GM18870 (cell line): Measurements from ENCODE around the gene SNAPC3.
A peak's percentile ranks its signal among the peaks of the same experiment; 100 is the strongest.

ENCODE experiments used
- ATAC-seq: cut with Tn5 transposase; IDR thresholded peaks from one replicate; pipeline ENCODE4 v1.9.1; 2021; ENCODE audit warnings: moderate library complexity; ENCODE audit not compliant: unreplicated experiment

SNAPC3 gene

DNA sequence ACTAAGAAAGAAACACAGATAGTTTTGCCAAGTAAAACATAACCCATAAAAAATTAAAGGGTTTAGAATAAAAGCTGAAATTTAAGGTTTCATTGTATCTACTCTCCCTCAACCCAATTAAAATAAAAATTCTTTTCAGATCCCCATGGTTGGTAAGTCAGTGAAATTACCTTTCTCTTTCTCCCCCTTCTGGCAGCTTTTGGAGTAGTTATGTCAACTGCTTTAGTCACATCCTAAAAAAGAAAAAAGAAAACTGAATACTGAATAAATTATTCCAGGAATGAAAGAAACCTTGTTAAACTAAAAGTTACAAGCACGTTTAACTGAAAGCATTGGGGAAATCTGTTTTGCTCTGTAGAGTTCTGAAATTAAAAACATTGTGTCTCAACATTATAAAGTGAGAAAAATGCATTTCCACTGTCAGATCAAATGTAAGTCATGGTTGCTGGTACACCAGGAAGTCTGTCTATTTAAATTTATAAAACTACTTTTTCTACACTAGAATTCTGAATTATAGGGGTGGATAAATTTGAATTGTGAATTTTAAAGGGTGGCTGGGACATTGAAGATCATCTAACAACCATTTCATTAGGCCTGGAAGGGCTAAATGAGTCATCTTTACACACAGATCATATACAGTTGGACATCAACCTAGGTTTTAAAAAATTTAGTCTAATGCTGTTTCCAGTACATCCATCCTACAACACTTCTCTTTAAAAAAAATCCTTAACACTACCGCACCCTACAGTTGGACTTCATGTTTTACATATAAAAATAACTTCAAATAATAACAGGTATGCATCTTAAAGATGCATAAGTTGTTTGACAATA is 63.4 kb downstream of the SNAPC3 start:
- ATAC-seq = no peak

GRCh38 chr9:15491950-15492349 is 69.3 kb downstream of the SNAPC3 start:
- no peak for ATAC-seq

DNA sequence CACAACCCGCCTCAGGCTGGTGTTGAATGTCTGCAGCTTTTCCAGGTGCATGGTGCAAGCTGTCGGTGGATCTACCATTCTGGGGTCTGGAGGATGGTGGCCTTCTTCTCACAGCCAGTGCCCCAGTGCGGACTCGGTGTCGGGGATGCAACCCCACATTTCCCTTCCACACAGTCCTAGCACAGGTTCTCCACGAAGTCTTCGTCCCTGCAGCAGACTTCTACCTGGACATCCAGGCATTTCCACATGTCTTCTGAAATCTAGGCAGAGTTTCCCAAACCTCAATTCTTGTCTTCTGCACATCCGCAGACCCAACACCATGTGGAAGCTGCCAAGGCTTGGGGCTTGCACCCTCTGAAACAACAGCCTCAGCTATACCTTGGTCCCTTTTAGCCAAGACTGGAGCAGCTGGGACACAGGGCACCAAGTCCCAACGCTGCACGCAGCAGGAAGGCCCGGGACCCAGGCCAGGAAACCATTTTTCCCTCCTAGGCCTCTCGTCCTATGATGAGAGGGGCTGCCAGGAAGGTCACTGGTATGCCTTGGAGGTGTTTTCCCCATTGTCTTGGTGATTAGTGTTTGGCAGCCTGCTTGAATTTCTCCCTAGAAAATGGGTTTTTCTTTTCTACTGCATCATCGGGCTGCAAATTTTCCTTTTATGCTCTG is 69.9 kb downstream of the SNAPC3 start:
- no peak for ATAC-seq

DNA sequence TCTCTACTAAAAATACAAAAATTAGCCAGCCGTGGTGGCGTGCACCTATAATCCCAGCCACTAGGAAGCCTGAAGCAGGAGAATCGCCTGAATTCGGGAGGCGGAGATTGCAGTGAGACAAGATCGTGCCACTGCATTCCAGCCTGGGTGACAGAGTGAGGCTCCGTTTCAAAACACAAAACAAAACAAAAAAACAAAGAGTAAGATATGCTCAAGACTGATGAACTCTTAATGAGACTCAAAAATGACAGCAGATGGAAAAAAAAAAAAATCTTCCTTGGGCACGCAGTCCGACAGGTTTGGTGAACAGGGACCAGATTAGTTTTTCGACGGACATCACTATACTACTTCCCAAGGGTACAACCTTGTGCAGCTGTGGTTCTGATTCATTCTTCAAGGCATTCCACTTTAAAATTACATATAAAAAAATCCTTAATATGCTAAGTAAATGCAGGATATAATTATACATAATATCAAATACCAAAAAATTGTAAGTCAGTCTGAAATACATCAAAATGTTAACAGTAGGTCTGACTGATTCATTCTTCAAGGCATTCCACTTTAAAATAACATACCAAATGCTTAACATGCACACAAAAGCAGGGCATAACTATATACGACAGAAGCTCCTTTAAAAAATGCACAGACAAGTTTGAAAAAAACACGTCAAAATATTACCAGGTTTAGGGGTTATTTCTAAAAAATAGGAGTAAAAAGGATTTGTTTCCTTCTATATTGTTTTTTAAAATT is 75.7 kb downstream of the SNAPC3 start:
- ATAC-seq = no peak

DNA sequence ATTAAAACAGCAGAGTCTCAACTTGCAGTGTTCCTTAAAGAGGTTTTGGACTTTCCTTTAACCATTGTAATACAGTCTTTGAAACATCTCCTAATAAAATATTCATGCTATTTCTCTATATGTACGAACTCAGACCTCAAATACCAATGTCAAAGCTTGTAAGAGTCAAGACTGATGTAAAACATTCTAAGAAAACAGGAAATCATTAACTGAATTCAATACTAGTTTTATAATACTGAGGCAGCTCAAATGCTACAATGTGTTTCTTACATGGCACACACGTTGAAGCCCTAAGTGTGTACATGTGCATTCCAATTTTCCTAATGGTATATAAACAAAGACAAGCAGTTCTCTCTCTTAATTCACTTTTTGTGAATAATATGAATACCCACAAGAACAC is 76.5 kb downstream of the SNAPC3 start:
- no peak for ATAC-seq

DNA sequence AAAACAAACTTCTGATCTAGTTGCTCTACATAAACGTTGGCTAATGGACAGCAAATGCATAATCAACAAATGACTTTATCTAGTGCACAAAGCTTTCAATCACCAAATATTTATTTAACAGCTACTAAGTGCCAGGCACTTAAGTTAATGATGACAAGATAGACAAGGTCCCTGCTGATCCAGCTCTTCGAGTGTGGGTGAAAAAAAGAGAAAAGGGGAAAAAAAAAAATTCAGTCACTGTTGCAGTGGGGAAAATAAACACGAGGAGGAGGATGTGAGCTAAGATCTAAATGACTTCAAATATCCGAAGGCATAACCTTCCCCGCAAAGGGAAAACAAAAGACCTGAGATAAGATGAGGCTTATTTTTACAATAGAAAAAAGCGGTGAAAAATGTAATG is 78.5 kb downstream of the SNAPC3 start:
- no peak for ATAC-seq

DNA sequence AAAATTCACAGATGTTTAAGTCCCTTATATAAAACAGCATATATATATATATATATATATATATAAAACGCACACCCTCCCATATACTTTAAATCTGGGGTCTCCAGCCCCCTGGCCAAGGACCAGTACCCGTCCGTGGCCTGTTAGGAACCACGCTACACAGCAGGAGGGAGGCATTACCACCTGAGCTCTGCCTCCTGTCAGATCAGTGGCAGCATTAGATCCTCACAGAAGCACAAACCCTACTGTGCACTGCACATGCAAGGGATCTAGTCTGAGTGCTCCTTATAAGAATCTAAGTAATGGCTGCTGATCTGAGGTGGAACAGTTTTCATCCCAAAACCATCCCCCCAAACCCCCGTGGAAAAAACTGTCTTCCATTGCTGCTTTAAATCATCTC is 79.1 kb downstream of the SNAPC3 start:
- ATAC-seq = no peak

GRCh38 chr9:15505921-15506320 is 83.2 kb downstream of the SNAPC3 start:
- ATAC-seq = no peak

DNA sequence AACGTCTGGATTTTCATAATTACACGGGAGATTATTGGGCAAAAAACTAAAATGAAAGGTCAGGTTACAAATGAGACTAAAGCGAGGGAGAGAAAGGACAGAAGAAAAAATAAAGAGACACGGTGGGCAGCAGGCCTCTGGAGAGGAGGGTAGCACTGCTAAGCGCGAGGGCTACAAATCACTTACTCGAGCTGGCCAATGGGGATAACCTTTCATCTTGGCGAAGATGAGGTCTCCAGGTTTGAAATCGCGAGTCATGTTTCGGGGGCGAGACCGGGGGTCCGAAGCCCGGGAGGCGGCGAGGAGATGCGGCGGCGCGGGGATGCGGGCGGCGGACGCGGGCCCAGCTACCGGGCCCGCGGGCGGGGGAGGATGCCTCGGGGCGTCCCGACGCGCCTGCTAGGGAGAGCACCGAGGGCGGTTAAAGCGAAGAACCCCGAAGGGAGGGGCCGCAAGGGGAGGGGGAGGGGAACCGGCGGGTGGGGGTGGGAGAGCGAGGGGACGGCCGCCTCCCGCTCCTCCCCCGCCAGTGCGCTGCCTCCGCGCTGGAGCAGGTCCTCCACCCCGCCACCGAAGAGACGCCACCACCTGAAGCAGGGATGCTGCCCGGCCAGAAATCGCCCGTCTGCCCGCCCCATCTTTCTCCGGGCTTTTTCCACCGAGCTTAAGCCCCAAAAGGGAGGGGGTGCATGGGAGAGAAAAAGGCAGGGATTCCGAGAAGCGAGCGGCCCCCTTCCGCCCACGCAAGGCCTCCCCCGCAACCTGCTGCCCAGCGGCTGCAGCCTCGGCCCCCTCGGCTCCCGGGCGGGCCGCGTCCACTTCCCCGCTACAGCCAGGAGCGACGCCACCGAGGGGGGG is 87.5 kb downstream of the SNAPC3 start:
- ATAC-seq = peak; percentile 3

- peak; percentile 88 for ATAC-seq
Observed at GRCh38 chr9:15510789-15511575, 88.3 kb downstream of the SNAPC3 start, which contains the start of gene PSIP1. PSIP1 (minus strand) TSS chr9:15510970; CDS start chr9:15510188, 782 bp downstream.
